Measurements from ENCODE around the gene ROBO1.

Gene ROBO1

GRCh38 chr3:79751703-79752102 lies 16.1 kb downstream of the ROBO1 start:
- Histone ChIP-seq H3K27me3 (ENCODE audit: low read length) (no peaks in the 10 kb centered on the region), H3K27ac (ENCODE audit: low read depth, low read length) (no peak overlapping the region), H3K9ac (ENCODE audit: low read length) (no peak overlapping the region), H3K9me3 (ENCODE audit: insufficient read depth, low read length) (no peaks in the 10 kb centered on the region), H3K36me3 (ENCODE audit: low read length) (no peaks in the 10 kb centered on the region), H3K4me3 (ENCODE audit: insufficient read depth, low read length, poor library complexity, severe bottlenecking) (no peak overlapping the region), H2AFZ (ENCODE audit: low read depth, low read length, severe bottlenecking) (no peak overlapping the region), H3K9me2 (replicated peaks; ENCODE audit: insufficient read depth, low read length) (no peaks in the 10 kb centered on the region), H4K20me1 (ENCODE audit: low read depth, low read length) (no peaks in the 10 kb centered on the region), H3K79me2 (ENCODE audit: insufficient read depth, low read length) (no peaks in the 10 kb centered on the region), H3F3A (ENCODE audit: insufficient read depth) (no peaks in the 10 kb centered on the region), H3K4me2 (ENCODE audit: low read depth, low read length, poor library complexity, severe bottlenecking) (no peak overlapping the region)
- no peak for TF ChIP-seq EZH2phosphoT487 (conservative IDR thresholded peaks at IDR 0.05; ENCODE audit: low read length)
- no peak for TF ChIP-seq CTCF (IDR thresholded peaks at IDR 0.05; ENCODE audit: insufficient read depth, low read length, poor library complexity, severe bottlenecking)

- Histone ChIP-seq H3K9me2 (replicated peaks; ENCODE audit: insufficient read depth, low read length) (no peaks in the 10 kb centered on the region), H3K9me3 (ENCODE audit: insufficient read depth, low read length) (no peaks in the 10 kb centered on the region), H2AFZ (ENCODE audit: low read depth, low read length, severe bottlenecking) (no peak overlapping the region), H3F3A (ENCODE audit: insufficient read depth) (no peaks in the 10 kb centered on the region), H3K4me3 (ENCODE audit: insufficient read depth, low read length, poor library complexity, severe bottlenecking) (no peak overlapping the region), H4K20me1 (ENCODE audit: low read depth, low read length) (no peaks in the 10 kb centered on the region), H3K27ac (ENCODE audit: low read depth, low read length) (no peak overlapping the region), H3K9ac (ENCODE audit: low read length) (no peak overlapping the region), H3K79me2 (ENCODE audit: insufficient read depth, low read length) (no peaks in the 10 kb centered on the region), H3K4me2 (ENCODE audit: low read depth, low read length, poor library complexity, severe bottlenecking) (no peak overlapping the region), H3K27me3 (ENCODE audit: low read length) (no peaks in the 10 kb centered on the region), H3K36me3 (ENCODE audit: low read length) (no peaks in the 10 kb centered on the region)
- TF ChIP-seq CTCF (IDR thresholded peaks at IDR 0.05; ENCODE audit: insufficient read depth, low read length, poor library complexity, severe bottlenecking) (no peak), EZH2phosphoT487 (conservative IDR thresholded peaks at IDR 0.05; ENCODE audit: low read length) (no peak)
Observed at GRCh38 chr3:79737530-79737929, 30.3 kb downstream of the ROBO1 start.

- Histone ChIP-seq H4K20me1 (ENCODE audit: low read depth, low read length) (no peaks in the 10 kb centered on the region), H3K9me2 (replicated peaks; ENCODE audit: insufficient read depth, low read length) (no peaks in the 10 kb centered on the region), H3K27ac (ENCODE audit: low read depth, low read length) (no peak overlapping the region), H3F3A (ENCODE audit: insufficient read depth) (no peaks in the 10 kb centered on the region), H3K9me3 (ENCODE audit: insufficient read depth, low read length) (no peaks in the 10 kb centered on the region), H3K4me3 (ENCODE audit: insufficient read depth, low read length, poor library complexity, severe bottlenecking) (no peak overlapping the region), H3K4me2 (ENCODE audit: low read depth, low read length, poor library complexity, severe bottlenecking) (no peak overlapping the region), H3K79me2 (ENCODE audit: insufficient read depth, low read length) (no peaks in the 10 kb centered on the region), H2AFZ (ENCODE audit: low read depth, low read length, severe bottlenecking) (no peak overlapping the region), H3K27me3 (ENCODE audit: low read length) (no peaks in the 10 kb centered on the region), H3K36me3 (ENCODE audit: low read length) (no peaks in the 10 kb centered on the region), H3K9ac (ENCODE audit: low read length) (no peak overlapping the region)
- TF ChIP-seq EZH2phosphoT487 (conservative IDR thresholded peaks at IDR 0.05; ENCODE audit: low read length) (no peak), CTCF (IDR thresholded peaks at IDR 0.05; ENCODE audit: insufficient read depth, low read length, poor library complexity, severe bottlenecking) (no peak)
Observed at GRCh38 chr3:79729096-79729495, 38.7 kb downstream of the ROBO1 start.
